Panc1 (cell line): ENCODE measurements around the gene ADGRL3. TPM values are rescaled to one million over a fixed set of nuclear protein-coding genes. Genes with fewer than 3 reads are reported as not detected.

ENCODE experiments used
- ATAC-seq: fragments of 200-7000 bp; cut with Tn5 transposase; 2 replicates; pipeline ENCODE4 v1.9.1; 2020; ENCODE audit warnings: mild to moderate bottlenecking, moderate library complexity
- BruUV-seq: library from RNA; stranded (reverse); fragments of 400-500 nt; replicated peaks from 2 replicates; lab custom pipeline; 2021; lab: Mats Ljungman, UMichigan
- CTCF ChIA-PET: fragments of 300-600 bp; sonication (Branson Sonifier 250); formaldehyde crosslinking; loops from one replicate; lab custom pipeline; 2022; ENCODE audit warnings: antibody characterized with exemption; lab: Charles Lee
- POLR2A ChIA-PET: fragments of 300-600 bp; sonication (Branson Sonifier 250); formaldehyde crosslinking; loops from one replicate; lab custom pipeline; 2022; ENCODE audit warnings: antibody characterized with exemption; lab: Charles Lee
- DNase-seq: peaks from one replicate; pipeline ENCODE4 v3.0.0-alpha.2; 2010; ENCODE audit warnings: low read depth, low spot score
- H3K27ac ChIP-seq: 2 replicates; pipeline ENCODE4 v1.5.1; 2011; ENCODE audit warnings: mild to moderate bottlenecking, low read length, inconsistent platforms
- H3K27me3 ChIP-seq: fragments of 200-500 bp; sonication (Bioruptor generic); 2 replicates; pipeline ENCODE4 v1.6.0; 2014; ENCODE audit warnings: low read length, inconsistent platforms; ENCODE audit not compliant: control insufficient read depth, insufficient read depth
- H3K36me3 ChIP-seq: fragments of 200-500 bp; sonication (Bioruptor generic); 2 replicates; pipeline ENCODE4 v1.5.1; 2014; ENCODE audit warnings: inconsistent platforms, mild to moderate bottlenecking, low read length, moderate library complexity; ENCODE audit not compliant: control insufficient read depth, insufficient read depth
- H3K4me1 ChIP-seq: 2 replicates; pipeline ENCODE4 v1.5.1; 2011; ENCODE audit warnings: inconsistent platforms, mild to moderate bottlenecking, low read length, moderate library complexity; ENCODE audit not compliant: control insufficient read depth, insufficient read depth
- H3K4me3 ChIP-seq, 2 experiments: 2 replicates each; pipeline ENCODE4 v1.5.1; 2011 to 2012; ENCODE audit warnings: low read depth in 2 of 2, low read length in 2 of 2, mild to moderate bottlenecking in 2 of 2, inconsistent platforms in 1 of 2, moderate library complexity in 1 of 2
- H3K9me3 ChIP-seq: fragments of 200-500 bp; sonication (Bioruptor generic); 2 replicates; pipeline ENCODE4 v1.5.1; 2014; ENCODE audit warnings: low read depth, mild to moderate bottlenecking, inconsistent platforms, low read length, moderate library complexity; ENCODE audit not compliant: control insufficient read depth, insufficient read depth
- POLR2AphosphoS5 ChIP-seq: IDR thresholded peaks from 2 replicates; pipeline ENCODE4 v1.6.1; 2012; ENCODE audit warnings: mild to moderate bottlenecking, low read depth, low read length, moderate library complexity
- TCF7L2 ChIP-seq: IDR thresholded peaks from 2 replicates; pipeline ENCODE4 v1.6.1; 2011; ENCODE audit warnings: mild to moderate bottlenecking, low read depth, low read length, inconsistent platforms
- in situ Hi-C: cut with HindIII; loops from 2 replicates; pipeline ENCODE4 v1.10.0; 2016; ENCODE audit warnings: low sequenced_read_pairs, low pct_unique_long_range_greater_than_20kb
- intact Hi-C: fragments of 100-400 bp; cut with micrococcal nuclease; formaldehyde crosslinking; loops from one replicate; pipeline ENCODE4 v1.10.0; 2022; ENCODE audit not compliant: unreplicated experiment
- total RNA-seq: library from RNA; stranded (reverse); gene quantifications from one replicate; pipeline ENCODE4 v1.2.1, GENCODE V29; 2021; ENCODE audit not compliant: unreplicated experiment
- TF ChIP-seq, protein P1 (sequence below): fragments of 450-650 bp; IDR thresholded peaks from 2 replicates; pipeline ENCODE4 v1.5.1; 2017; ENCODE audit warnings: mild to moderate bottlenecking
- TF ChIP-seq, protein P2 (sequence below), 2 experiments: IDR thresholded peaks; 2 replicates each; pipeline ENCODE4 v1.6.1; 2011 to 2012; ENCODE audit warnings: low read depth in 2 of 2, control low read depth in 1 of 2, low read length in 1 of 2, mild to moderate bottlenecking in 1 of 2, moderate library complexity in 1 of 2; ENCODE audit not compliant: insufficient read depth in 1 of 2

ADGRL3 gene
- total RNA-seq, 1 experiment from 2014 or later, result 0.23 TPM

DNA sequence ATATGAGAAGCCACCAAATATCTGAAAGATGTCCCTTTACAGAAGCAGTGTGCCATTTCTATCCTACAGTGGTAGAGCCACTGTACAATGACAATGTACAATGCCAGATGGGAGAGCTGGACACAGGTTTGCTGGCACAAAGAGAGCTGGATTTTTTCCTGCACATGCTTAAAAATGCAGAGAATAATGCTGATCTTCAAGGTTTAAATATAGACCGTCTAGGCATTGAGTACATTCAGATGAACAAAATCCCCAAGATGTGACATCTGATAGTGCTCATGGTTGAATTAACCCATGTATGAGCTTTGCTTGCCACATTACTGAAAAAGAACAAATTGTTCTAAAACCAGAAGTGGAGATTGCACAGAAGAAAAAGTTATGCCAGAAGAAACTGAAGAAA lies 11.7 kb downstream of the ADGRL3 start:
- H3K4me3 ChIP-seq, result no peak overlapping the region
- ATAC-seq (no peak), DNase-seq (no peak)
- H3K27me3 ChIP-seq, result no peaks in the 10 kb centered on the region
- no peaks in the 10 kb centered on the region for H3K36me3 ChIP-seq
- POLR2A ChIA-PET, result no interaction called here
- BruUV-seq, result no TSS peak
- CTCF ChIA-PET, result no interaction called here
- no peak overlapping the region for H3K27ac ChIP-seq
- intact Hi-C loops (no loop called here), in situ Hi-C loops (no loop called here)
- H3K9me3 ChIP-seq, result no peaks in the 10 kb centered on the region
- no peaks in the 10 kb centered on the region for H3K4me1 ChIP-seq
- TF ChIP-seq, protein P1, sequence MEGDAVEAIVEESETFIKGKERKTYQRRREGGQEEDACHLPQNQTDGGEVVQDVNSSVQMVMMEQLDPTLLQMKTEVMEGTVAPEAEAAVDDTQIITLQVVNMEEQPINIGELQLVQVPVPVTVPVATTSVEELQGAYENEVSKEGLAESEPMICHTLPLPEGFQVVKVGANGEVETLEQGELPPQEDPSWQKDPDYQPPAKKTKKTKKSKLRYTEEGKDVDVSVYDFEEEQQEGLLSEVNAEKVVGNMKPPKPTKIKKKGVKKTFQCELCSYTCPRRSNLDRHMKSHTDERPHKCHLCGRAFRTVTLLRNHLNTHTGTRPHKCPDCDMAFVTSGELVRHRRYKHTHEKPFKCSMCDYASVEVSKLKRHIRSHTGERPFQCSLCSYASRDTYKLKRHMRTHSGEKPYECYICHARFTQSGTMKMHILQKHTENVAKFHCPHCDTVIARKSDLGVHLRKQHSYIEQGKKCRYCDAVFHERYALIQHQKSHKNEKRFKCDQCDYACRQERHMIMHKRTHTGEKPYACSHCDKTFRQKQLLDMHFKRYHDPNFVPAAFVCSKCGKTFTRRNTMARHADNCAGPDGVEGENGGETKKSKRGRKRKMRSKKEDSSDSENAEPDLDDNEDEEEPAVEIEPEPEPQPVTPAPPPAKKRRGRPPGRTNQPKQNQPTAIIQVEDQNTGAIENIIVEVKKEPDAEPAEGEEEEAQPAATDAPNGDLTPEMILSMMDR, result no peak
- TF ChIP-seq POLR2AphosphoS5 (no peak), TCF7L2 (no peak)

DNA sequence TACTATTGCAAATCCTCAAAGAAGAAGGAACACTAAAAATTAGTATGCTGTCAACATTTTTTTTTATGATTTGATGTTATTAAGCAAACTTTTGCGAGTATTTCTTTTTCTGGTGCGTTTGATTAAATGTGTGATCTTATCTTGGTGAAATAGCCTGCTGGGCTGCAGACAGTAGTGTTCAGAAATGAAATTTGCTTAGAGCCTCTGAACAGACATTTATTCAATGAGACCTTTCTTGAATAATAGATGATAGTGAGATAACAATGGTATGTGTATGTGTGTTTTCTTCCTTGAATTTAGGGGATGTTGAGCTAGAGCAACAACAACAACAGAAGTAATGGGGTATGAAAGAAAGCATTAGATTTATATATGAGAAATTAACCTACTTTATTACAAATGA lies 12.7 kb downstream of the ADGRL3 start:
- H3K27me3 ChIP-seq, result no peaks in the 10 kb centered on the region
- ChIA-PET POLR2A (no interaction called here), CTCF (no interaction called here)
- DNase-seq (no peak), ATAC-seq (no peak)
- no peak overlapping the region for H3K4me3 ChIP-seq
- no peaks in the 10 kb centered on the region for H3K4me1 ChIP-seq
- in situ Hi-C loops, result no loop called here
- no peaks in the 10 kb centered on the region for H3K36me3 ChIP-seq
- BruUV-seq, result no TSS peak
- H3K27ac ChIP-seq, result no peak overlapping the region
- intact Hi-C loops, result no loop called here
- no peaks in the 10 kb centered on the region for H3K9me3 ChIP-seq
- no peak for TF ChIP-seq TCF7L2

DNA sequence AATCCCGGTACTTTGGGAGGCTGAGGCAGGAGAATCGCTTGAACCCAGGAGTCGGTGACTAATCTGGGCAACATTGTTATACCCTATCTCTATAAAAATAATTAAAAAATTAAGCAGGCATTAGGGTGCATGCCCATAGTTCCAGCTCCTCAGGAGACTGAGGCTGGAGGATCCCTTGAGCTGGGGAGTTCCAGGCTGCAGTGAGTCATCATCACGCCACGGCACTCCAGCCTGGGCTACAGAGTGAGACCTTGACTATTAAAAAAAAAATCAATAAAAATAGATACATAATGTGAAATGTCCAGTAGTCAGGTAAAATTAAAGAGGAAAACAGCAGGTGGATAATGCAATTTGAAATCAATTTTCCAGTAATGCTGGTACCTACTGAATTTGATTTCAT lies 14.6 kb downstream of the ADGRL3 start:
- ATAC-seq, result no peak
- CTCF ChIA-PET, result no interaction called here

More for the DNA sequence above, 14.6 kb downstream of the ADGRL3 start:
- Histone ChIP-seq H3K4me3 (no peak overlapping the region), H3K4me1 (no peaks in the 10 kb centered on the region), H3K27me3 (no peaks in the 10 kb centered on the region), H3K27ac (no peak overlapping the region), H3K36me3 (no peaks in the 10 kb centered on the region), H3K9me3 (no peaks in the 10 kb centered on the region)
- in situ Hi-C loops, result no loop called here
- POLR2A ChIA-PET, result no interaction called here
- DNase-seq, result no peak
- no TSS peak for BruUV-seq
- TF ChIP-seq, protein P1, result no peak
- no peak for TF ChIP-seq TCF7L2
- TF ChIP-seq, protein P2, sequence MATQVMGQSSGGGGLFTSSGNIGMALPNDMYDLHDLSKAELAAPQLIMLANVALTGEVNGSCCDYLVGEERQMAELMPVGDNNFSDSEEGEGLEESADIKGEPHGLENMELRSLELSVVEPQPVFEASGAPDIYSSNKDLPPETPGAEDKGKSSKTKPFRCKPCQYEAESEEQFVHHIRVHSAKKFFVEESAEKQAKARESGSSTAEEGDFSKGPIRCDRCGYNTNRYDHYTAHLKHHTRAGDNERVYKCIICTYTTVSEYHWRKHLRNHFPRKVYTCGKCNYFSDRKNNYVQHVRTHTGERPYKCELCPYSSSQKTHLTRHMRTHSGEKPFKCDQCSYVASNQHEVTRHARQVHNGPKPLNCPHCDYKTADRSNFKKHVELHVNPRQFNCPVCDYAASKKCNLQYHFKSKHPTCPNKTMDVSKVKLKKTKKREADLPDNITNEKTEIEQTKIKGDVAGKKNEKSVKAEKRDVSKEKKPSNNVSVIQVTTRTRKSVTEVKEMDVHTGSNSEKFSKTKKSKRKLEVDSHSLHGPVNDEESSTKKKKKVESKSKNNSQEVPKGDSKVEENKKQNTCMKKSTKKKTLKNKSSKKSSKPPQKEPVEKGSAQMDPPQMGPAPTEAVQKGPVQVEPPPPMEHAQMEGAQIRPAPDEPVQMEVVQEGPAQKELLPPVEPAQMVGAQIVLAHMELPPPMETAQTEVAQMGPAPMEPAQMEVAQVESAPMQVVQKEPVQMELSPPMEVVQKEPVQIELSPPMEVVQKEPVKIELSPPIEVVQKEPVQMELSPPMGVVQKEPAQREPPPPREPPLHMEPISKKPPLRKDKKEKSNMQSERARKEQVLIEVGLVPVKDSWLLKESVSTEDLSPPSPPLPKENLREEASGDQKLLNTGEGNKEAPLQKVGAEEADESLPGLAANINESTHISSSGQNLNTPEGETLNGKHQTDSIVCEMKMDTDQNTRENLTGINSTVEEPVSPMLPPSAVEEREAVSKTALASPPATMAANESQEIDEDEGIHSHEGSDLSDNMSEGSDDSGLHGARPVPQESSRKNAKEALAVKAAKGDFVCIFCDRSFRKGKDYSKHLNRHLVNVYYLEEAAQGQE (IDR thresholded peaks at IDR 0.05; ENCODE audit: insufficient read depth in 1 of 2, low read depth in 2 of 2, low read length in 1 of 2), result no peak
- no peak for TF ChIP-seq POLR2AphosphoS5
- intact Hi-C loops, result no loop called here
